Dedifferentiated amniotic fluid mesenchymal stem cell (primary cell): Measurements from ENCODE around the gene ACE.
A peak's percentile ranks its signal among the peaks of the same experiment; 100 is the strongest.

Source experiments
- DNase-seq: peaks from one replicate; pipeline ENCODE4 v3.0.0-alpha.2; 2016; ENCODE audit errors: extremely low spot score

ACE gene

DNA sequence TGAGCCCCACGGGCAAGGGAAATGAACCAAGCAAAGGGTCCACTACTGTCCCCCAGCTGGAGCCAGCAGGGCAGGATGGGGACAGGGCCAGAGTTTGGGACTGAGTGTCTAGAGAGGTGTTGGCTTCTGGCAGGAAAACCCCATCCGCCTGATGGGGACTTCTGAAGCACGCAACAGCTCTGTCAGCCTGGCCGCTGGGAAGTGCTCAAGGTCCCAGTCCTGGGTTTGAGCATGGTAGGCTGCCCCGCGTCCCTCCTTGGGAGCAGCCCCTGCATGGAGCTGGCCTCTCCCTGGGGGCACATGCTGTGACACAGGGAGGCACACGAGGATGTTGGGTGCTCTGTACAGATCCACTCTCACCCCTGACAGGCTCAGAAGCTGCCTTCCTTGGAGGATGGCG, 14.6 kb downstream of the ACE start:
- DNase-seq: no peak

DNA sequence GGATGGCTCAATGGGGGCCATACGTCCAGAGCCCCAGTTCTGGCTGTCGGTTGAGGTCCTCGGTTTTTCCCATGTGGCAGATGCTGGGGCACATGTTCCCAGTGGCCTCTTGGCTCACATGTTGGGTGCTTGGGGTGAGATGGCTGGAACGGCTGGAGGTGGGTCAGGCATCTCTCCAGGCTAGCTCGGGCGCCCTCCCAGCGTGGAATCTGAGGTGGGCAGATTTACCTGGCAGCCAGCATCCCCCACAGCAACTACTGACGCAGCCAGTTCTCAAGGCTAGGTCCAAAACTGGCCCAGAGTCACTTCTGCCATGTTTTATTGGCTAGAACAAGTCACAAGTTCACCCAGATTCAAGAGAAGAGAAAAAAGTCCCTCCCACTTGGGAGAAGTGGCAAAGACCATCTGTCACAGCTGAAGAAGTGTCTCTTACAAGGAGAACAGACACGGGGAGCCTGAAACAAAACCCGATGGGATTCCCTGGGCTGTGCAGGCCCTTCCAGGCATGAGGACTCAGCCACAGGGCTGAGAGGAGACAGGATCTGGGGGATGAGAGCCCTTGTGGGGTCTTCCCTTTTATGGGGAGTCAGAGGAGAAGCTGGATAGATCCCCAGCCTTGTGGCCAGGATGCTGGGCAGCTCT, 15.2 kb downstream of the ACE start:
- DNase-seq: no peak

GRCh38 chr17:63492940-63493339, 16.1 kb downstream of the ACE start:
- DNase-seq: no peak

DNA sequence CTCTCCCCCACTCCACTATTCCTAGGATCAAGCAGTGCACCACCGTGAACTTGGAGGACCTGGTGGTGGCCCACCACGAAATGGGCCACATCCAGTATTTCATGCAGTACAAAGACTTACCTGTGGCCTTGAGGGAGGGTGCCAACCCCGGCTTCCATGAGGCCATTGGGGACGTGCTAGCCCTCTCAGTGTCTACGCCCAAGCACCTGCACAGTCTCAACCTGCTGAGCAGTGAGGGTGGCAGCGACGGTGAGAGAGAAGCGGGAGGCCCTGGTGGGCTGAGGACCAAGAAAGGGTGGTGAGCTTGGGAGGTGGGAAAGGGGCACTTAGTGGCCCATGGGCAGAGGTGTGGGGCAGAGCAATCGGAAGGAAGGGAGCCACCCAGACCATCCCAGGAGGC, 16.6 kb downstream of the ACE start:
- no peak for DNase-seq

DNA sequence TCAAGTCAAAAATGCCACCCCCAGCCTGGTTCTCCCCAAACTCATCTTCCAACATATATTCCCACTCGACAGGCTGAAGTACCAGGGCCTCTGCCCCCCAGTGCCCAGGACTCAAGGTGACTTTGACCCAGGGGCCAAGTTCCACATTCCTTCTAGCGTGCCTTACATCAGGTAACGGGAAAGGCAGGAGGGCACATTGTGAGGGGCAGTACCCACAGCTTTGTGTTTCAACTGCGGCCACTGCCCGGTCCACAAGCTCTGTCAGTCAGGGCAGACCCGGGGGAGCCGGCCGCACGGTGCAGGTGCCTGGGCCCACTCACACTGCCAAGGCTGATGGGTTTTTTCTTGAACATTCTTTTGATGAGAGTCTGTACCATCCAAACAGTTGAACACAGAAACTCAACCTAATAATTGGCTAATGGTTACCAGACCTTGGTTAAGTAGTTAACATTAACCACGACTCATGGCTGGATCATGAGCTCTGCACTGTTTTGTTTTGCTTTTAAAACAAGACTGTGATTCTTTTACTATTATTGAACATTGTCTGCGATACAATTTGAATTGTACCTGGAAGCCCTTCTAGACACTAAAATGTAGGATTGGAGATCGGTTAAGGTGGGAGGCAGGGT, 17.6 kb downstream of the ACE start:
- DNase-seq: no peak

DNA sequence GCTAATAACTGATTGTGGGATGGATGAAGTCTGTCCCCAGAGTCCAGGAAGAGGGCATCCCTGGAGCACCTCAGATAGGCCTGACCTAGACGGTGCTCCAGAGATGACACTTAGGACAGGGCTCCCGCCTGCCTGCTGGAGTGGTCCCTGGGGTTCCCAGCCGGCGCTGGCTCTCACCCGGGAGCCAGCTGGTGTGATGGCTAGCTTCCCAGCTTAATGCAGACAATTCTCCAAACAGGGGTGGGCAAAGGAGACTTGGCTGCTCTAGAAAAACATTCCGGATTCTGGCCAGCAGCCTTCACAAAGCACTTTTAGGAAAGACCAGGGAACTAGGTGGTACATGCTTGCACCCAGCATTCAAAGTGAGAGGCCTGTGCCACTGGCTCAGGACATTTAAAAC, 18.6 kb downstream of the ACE start:
- DNase-seq: no peak

GRCh38 chr17:63496177-63496576, 19.3 kb downstream of the ACE start:
- no peak for DNase-seq

DNA sequence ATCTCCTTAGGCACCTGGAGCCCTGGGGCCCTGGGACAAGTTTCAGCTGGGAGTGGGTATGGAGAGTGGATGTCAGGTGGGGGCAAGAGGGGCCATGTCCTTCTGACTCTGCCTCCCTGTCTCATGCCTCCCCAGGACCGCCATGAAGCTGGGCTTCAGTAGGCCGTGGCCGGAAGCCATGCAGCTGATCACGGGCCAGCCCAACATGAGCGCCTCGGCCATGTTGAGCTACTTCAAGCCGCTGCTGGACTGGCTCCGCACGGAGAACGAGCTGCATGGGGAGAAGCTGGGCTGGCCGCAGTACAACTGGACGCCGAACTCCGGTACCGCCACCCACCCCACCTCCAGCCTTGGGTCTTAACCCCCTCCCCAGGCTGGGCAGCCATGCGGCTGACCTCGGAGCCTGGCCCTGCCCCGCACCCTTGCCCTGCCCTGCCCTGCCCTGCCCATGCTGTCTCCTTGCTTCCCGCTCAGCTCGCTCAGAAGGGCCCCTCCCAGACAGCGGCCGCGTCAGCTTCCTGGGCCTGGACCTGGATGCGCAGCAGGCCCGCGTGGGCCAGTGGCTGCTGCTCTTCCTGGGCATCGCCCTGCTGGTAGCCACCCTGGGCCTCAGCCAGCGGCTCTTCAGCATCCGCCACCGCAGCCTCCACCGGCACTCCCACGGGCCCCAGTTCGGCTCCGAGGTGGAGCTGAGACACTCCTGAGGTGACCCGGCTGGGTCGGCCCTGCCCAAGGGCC, 20.0 kb downstream of the ACE start:
- DNase-seq: no peak

DNA sequence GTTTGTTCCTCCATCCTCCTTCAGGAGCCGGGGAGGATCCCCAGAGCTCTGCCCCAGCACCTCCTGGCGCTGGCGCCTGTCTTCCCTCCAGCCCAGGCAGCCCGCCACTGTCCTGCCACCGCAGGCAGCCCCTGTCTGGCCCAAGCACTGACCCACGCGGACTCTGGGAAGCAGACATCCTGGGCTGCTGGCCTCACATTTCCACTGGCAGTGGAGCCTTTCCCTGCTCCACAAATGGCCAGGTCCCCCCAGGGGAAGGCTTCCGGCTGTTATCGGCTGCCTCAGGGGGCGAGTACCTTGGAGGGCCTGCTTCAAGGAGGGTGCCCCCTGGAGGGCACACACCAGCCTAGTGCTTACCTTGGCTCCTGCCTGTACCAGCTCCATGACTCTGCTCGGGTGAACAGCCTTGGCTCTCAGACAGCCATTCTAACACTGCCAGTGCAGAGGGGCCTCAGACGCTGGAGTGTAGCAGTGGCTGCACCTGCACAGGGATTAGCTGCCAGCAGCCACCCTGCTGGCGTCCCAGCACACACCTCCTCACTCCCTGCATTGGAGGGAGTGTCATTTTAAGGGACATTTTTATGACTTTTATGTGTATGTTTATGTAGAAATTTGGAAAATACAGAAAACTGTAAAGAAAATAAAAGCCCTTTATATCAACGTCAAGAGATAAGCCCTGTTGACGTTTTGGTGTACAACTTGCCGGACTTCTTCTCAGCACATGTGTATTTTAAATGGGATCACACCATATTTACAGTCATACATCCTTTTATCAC, 21.0 kb downstream of the ACE start:
- DNase-seq: no peak

DNA sequence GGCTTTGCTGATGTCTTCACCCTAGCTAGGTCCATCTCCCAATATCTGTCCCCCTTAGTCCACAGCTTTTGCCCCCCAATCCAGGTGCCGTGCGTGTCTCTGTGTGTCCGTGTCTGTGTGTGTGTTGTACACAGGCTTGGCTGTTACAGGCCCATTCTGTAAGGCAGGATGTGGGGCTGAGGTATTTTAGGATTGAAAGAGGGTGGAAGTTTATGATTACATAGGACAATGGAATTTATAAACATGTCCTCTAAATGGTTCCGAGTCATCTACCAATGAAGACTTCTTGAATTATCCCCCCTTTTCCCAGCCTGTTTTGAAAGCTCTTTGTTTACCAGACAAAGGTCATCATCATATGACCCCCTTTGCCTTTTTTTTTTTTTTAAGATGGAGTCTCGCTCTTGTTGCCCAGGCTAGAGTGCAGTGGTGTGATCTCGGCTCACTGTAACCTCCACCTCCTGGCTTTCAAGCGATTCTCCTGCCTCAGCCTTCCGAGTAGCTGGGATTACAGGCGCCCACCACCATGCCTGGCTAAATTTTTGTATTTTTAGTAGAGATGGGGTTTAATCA, 21.9 kb downstream of the ACE start:
- DNase-seq: peak; percentile 32

DNA sequence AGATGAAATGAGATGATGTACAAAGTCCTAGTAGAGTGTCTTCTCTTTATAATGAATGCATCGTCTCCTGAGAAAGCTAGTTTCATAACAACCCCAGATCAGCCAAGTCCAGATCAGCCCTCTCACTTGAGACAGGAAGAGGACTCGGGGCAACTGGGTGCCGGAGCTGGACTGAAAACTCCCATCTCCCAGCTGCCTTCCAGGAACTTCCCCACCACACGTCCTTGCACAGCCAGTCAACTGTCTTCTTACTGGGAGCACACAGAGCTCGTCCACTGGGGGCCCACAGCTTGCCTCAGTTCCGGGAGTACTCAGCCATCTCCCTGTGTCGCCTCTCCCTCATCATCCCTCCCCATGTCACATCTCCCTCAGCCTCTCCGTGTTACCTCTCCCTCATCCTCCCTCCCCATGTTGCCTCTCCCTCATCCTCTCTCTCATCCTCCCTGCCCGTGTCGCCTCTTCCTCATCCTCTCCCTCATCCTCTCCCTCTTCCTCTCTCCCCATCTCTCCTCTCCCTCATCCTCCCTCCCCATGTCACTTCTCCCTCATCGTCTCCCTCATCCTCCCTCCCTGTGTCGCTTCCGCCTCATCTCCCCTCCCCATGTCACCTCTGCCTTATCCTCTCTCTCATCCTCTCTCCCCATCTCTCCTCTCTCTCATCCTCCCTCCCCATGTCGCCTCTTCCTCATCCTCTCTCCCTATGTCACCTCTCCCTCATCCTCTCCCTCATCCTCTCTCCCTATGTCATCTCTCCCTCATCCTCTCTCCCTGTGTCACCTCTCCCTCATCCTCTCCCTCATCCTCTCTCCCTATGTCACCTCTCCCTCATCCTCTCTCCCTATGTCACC, 23.9 kb downstream of the ACE start:
- no peak for DNase-seq

GRCh38 chr17:63503341-63503705, 26.5 kb downstream of the ACE start:
- DNase-seq: no peak

DNA sequence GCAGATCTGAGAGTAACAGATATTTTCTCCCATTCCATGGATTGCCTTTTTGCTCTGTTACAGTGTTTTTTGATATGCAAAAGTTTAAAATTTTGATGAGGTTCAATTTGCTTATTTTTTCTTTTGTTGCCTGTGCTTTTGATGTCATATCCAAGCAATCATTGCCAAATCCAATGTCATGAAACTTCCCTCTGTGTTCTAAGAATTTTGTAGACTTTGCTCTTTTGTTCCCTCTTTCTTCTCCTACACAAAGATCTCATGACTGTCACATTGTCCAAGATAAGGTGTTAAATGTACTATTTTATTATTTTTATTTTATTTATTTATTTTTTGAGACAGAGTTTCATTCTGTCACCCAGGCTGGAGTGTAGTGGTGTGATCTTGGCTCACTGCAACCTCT, 27.4 kb downstream of the ACE start:
- no peak for DNase-seq

DNA sequence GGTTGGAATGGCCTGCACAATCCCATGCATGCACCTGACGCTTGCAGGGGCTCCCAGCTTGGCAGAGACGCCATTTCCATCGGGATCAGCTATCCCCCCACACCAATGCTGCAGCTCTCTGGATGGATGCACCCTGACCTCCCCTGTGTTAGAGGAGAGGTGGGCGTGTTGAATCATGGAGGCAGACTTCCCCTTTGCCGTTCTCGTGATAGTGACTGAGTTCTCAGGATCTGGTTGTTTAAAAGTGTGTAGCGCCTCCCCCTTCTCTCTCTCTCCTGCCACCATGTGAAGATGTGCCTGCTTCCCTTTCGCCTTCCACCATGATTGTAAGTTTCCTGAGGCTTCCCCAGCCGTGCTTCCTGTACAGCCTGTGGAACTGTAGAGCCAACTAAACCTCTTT, 28.5 kb downstream of the ACE start:
- no peak for DNase-seq

- no peak for DNase-seq
These were observed 29.8 kb downstream of the ACE start for GRCh38 chr17:63506627-63507026.

GRCh38 chr17:63511331-63511730, 34.5 kb downstream of the ACE start:
- DNase-seq: no peak

GRCh38 chr17:63512388-63512787, 35.5 kb downstream of the ACE start:
- no peak for DNase-seq

- DNase-seq: no peak
These were observed 36.2 kb downstream of the ACE start for GRCh38 chr17:63512896-63513644.

- no peak for DNase-seq
These were observed 37.6 kb downstream of the ACE start for GRCh38 chr17:63514477-63514876.

GRCh38 chr17:63514974-63515373, 38.1 kb downstream of the ACE start:
- no peak for DNase-seq

DNA sequence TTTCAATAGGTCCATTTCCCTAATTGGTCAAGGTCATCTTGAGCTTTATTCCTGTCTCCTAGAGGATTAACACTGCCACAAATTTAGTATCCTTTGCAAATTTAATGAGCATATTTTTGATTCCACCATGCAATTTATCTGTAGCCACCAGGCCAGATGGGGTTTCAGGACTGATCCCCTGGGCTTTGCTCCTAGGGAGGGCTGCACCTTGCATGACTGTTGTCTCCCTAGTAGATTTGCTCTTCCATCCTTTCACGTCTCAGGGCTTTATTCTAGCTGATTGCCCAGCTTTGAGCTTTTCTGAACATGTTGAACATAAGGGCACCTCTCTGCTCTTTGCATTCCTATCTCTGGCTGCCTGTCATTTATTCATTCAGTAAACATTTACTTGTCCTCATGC, 38.6 kb downstream of the ACE start:
- DNase-seq: no peak
